ENCODE results near the gene BRICD5. TPM values are rescaled to one million over a fixed set of nuclear protein-coding genes. Genes with fewer than 3 reads are reported as not detected.

Gene BRICD5
- total and polyA plus RNA-seq, 2 donors from 2014 or later: 7.2 to 8.2 TPM

- Histone ChIP-seq H3K9ac (ENCODE audit: low read length in 3 of 3) (no peak overlapping the region), H3K4me1 (ENCODE audit: control insufficient read depth in 2 of 3, insufficient read depth in 2 of 3, low read depth in 1 of 3, low read length in 3 of 3) (no peaks in the 10 kb centered on the region), H3K36me3 (ENCODE audit: control insufficient read depth in 2 of 3, insufficient read depth in 3 of 3, low read length in 3 of 3) (peaks cover 0 to 14% (median 12%) of the 10 kb centered on the region in 3 donors), H3K4me3 (ENCODE audit: low read length in 3 of 3) (no peak overlapping the region), H3K27me3 (ENCODE audit: control insufficient read depth, insufficient read depth, low read length) (no peaks in the 10 kb centered on the region), H3K9me3 (ENCODE audit: control insufficient read depth in 2 of 3, insufficient read depth in 1 of 3, low read length in 3 of 3) (no peaks in the 10 kb centered on the region), H3K27ac (ENCODE audit: low read depth in 2 of 2, low read length in 2 of 2) (no peak overlapping the region)
- intact Hi-C loops (cut with DNase I): no loop called here
- FAIRE-seq (no peak), DNase-seq (no peak)
- TF ChIP-seq, protein P1, sequence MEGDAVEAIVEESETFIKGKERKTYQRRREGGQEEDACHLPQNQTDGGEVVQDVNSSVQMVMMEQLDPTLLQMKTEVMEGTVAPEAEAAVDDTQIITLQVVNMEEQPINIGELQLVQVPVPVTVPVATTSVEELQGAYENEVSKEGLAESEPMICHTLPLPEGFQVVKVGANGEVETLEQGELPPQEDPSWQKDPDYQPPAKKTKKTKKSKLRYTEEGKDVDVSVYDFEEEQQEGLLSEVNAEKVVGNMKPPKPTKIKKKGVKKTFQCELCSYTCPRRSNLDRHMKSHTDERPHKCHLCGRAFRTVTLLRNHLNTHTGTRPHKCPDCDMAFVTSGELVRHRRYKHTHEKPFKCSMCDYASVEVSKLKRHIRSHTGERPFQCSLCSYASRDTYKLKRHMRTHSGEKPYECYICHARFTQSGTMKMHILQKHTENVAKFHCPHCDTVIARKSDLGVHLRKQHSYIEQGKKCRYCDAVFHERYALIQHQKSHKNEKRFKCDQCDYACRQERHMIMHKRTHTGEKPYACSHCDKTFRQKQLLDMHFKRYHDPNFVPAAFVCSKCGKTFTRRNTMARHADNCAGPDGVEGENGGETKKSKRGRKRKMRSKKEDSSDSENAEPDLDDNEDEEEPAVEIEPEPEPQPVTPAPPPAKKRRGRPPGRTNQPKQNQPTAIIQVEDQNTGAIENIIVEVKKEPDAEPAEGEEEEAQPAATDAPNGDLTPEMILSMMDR (IDR thresholded peaks at IDR 0.05; ENCODE audit: borderline replicate concordance, extremely low read depth, insufficient read depth): no peak
These were observed 36.1 kb downstream of the BRICD5 start for GRCh38 chr16:2174396-2175131.

- H3K9me3 ChIP-seq (ENCODE audit: control insufficient read depth in 2 of 3, insufficient read depth in 1 of 3, low read length in 3 of 3): no peaks in the 10 kb centered on the region
- H3K4me1 ChIP-seq (ENCODE audit: control insufficient read depth in 2 of 3, insufficient read depth in 2 of 3, low read depth in 1 of 3, low read length in 3 of 3): no peaks in the 10 kb centered on the region
- DNase-seq: no peak
- intact Hi-C loops (cut with DNase I): no loop called here
- no peak overlapping the region for H3K27ac ChIP-seq (ENCODE audit: low read depth in 2 of 2, low read length in 2 of 2)
- no peak overlapping the region for H3K4me3 ChIP-seq (ENCODE audit: low read length in 3 of 3)
- H3K36me3 ChIP-seq (ENCODE audit: control insufficient read depth in 2 of 3, insufficient read depth in 3 of 3, low read length in 3 of 3): peaks cover 0 to 14% (median 12%) of the 10 kb centered on the region in 3 donors
- FAIRE-seq: no peak
- no peak overlapping the region for H3K9ac ChIP-seq (ENCODE audit: low read length in 3 of 3)
- TF ChIP-seq, protein P1 (IDR thresholded peaks at IDR 0.05; ENCODE audit: borderline replicate concordance, extremely low read depth, insufficient read depth): no peak
- H3K27me3 ChIP-seq (ENCODE audit: control insufficient read depth, insufficient read depth, low read length): no peaks in the 10 kb centered on the region
These were observed 36.7 kb downstream of the BRICD5 start for GRCh38 chr16:2173916-2174315.

DNA sequence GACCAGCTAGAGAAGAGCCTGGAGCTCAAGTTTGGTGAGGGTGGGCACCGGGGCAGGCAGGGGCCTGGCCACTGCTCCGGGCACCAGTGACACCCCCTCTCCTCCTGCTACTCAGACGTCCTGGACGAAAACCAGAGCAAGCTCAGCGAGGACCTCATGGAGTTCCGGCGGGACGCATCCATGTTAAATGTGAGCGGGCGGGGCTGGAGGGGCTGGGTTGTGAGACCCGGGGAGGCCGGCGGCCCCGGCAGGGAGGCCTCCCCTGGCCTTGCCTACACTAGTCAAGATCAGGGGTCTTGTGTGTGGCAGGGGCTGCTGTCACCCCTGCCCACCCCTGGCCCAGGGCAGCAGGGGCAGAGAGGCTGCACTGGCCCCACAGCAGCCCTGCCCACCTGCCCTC is 37.3 kb downstream of the BRICD5 start:
- intact Hi-C loops (cut with DNase I): no loop called here
- H3K4me3 ChIP-seq (ENCODE audit: low read length in 3 of 3): no peak overlapping the region
- H3K4me1 ChIP-seq (ENCODE audit: control insufficient read depth in 2 of 3, insufficient read depth in 2 of 3, low read depth in 1 of 3, low read length in 3 of 3): no peaks in the 10 kb centered on the region
- H3K36me3 ChIP-seq (ENCODE audit: control insufficient read depth in 2 of 3, insufficient read depth in 3 of 3, low read length in 3 of 3): peaks cover 0 to 14% (median 12%) of the 10 kb centered on the region in 3 donors
- H3K9me3 ChIP-seq (ENCODE audit: control insufficient read depth in 2 of 3, insufficient read depth in 1 of 3, low read length in 3 of 3): no peaks in the 10 kb centered on the region
- FAIRE-seq (no peak), DNase-seq (no peak)
- TF ChIP-seq, protein P1 (IDR thresholded peaks at IDR 0.05; ENCODE audit: borderline replicate concordance, extremely low read depth, insufficient read depth): no peak
- no peaks in the 10 kb centered on the region for H3K27me3 ChIP-seq (ENCODE audit: control insufficient read depth, insufficient read depth, low read length)
- no peak overlapping the region for H3K27ac ChIP-seq (ENCODE audit: low read depth in 2 of 2, low read length in 2 of 2)
- H3K9ac ChIP-seq (ENCODE audit: low read length in 3 of 3): no peak overlapping the region

Data from kidney (tissue), 14 donors.